GM18873 (cell line): ENCODE results near the gene GID4.
A peak's percentile ranks its signal among the peaks of the same experiment; 100 is the strongest.

Experiments
- ATAC-seq: cut with Tn5 transposase; IDR thresholded peaks from one replicate; pipeline ENCODE4 v1.9.1; 2021; ENCODE audit warnings: mild to moderate bottlenecking, moderate library complexity, moderate number of reproducible peaks; ENCODE audit not compliant: unreplicated experiment, low FRiP score

The GID4 gene

GRCh38 chr17:18041776-18042175 is 2.6 kb downstream of the GID4 start:
- ATAC-seq = no peak

GRCh38 chr17:18042983-18043382 is 3.8 kb downstream of the GID4 start:
- ATAC-seq = no peak

- no peak for ATAC-seq
Observed at GRCh38 chr17:18043491-18043890, 4.3 kb downstream of the GID4 start.

DNA sequence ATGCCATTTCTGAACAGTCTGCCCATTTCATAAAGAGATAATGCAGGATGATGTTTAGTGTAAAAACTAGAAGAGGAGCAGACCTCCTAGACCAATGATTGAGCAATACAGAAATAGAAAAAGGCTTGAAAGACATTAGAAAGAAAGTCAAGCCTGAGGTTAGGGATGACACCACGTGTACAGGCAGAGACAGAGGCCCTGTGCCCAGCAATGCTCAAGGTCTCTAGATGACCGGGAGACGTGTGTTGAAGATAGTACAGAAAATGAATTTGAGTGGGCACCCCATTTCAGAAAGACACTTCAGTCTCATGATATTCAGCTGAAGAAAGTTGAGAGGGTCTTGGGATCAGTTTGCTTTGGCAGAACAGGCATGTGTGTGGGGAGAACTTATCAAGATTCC is 5.4 kb downstream of the GID4 start:
- no peak for ATAC-seq

DNA sequence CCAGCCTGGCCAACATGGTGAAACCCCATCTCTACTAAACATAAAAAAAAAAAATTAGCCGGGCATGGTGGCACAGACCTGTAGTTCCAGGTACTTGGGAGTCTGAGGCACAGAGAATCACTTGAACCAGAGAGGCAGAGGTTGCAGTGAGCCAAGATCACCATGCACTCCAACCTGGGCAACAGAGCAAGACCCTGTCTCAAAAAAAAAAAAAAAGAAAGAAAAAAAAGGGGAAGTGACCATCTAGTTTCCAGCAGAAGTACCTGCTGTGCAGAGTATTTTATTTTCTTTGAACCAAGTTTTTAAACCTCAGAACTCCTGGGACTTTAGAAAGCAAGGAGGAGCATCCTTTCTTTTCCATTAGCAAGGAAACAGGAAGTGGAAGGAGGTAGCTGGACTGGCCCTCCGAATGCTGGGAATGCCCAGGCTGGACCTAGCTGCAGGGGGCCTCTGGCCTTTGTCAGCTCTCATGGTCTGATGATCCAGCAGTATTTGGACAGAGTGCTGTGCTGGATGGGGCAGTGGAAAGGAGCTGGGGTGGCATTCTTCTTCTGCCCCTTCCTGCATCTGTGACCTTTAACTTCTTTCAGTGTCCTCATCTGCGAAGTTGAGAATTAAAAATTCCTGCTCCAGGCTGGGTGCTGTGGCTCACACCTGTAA is 6.6 kb downstream of the GID4 start:
- no peak for ATAC-seq

GRCh38 chr17:18055597-18055996 is 16.4 kb downstream of the GID4 start:
- no peak for ATAC-seq

DNA sequence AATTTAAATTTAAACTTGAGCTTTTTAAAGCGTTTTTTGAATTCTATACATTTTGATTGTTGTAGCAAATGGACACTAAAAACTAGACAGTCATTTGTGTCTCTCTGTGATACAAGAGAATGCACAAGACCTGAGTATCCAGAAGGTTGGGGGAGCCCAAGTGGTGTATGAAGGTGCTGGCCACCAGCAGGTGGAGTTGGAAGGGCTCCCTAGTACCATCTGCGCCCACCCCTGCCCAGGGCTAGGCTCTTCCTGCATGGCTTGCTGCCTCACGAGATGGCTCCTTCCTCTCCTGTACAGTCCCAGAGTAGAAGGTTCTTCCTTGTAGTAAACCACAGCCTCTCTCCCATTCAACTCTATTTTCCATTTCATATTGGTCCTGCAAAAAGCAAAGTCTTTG is 17.0 kb downstream of the GID4 start:
- no peak for ATAC-seq

DNA sequence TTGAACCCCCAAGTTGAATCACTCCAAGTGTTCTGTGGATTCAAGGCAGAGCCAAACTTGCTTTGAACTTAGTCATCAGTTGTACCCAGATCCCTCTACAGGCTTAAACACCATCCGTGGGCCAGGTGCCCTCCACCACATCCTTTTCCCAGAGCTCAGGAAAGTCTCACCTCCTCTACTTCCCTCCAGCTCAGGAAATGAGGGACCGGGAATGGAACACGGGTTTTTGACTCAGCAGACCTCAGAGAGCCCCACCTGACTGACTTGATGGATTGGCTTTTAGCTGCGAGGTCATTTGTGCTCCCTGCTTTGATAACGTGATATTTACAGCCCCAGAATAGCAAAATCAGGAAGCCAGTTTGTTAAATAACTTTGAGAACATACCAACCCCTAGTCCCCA is 20.1 kb downstream of the GID4 start:
- ATAC-seq = no peak

GRCh38 chr17:18064053-18064452 is 24.8 kb downstream of the GID4 start:
- no peak for ATAC-seq

DNA sequence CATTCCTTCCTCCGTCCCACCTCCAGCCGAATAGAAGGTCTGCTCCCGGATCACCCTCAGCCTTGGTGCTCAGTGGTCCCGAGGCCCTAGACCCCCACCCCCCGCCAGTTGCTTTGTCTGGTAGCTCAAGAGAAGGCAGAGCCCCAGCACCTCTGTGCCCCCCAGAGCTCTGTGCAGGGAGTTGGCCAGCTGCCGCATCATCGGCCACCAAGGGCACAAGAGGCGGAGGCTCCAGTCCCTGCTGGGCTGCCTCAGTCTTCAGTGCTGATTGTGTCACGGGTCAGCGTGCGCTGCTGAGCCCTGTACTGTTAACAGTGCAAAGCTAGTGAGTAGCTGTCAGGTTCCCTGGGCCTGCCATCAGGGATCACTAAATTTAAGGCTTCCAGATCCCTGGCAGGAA is 26.3 kb downstream of the GID4 start:
- no peak for ATAC-seq

GRCh38 chr17:18066866-18067265 is 27.7 kb downstream of the GID4 start:
- no peak for ATAC-seq

GRCh38 chr17:18069101-18069500 is 29.9 kb downstream of the GID4 start:
- no peak for ATAC-seq

DNA sequence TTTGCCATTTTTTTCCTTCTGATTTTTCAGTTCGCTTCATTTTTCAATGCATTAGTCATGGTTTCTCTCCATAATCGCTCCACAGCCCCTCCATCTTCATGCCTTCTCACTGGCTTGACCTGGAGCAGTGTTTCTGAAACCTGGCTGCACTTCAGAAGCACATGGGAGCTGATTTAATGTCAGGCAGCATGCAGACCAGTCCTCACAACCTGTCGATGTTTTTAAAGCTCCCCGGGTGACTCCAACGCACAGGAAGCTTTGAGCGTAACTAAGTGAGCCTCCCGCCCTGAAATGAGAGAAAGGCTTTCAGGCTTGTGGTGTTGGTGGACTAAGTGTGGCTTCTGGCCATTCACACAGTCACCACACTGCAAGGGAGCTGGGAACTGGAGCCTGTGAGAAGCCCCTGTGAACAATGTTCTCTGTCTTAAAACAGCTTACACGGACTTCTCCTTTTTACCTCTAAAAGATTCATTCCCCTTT is 31.7 kb downstream of the GID4 start:
- no peak for ATAC-seq

GRCh38 chr17:18071751-18072150 is 32.5 kb downstream of the GID4 start:
- no peak for ATAC-seq

DNA sequence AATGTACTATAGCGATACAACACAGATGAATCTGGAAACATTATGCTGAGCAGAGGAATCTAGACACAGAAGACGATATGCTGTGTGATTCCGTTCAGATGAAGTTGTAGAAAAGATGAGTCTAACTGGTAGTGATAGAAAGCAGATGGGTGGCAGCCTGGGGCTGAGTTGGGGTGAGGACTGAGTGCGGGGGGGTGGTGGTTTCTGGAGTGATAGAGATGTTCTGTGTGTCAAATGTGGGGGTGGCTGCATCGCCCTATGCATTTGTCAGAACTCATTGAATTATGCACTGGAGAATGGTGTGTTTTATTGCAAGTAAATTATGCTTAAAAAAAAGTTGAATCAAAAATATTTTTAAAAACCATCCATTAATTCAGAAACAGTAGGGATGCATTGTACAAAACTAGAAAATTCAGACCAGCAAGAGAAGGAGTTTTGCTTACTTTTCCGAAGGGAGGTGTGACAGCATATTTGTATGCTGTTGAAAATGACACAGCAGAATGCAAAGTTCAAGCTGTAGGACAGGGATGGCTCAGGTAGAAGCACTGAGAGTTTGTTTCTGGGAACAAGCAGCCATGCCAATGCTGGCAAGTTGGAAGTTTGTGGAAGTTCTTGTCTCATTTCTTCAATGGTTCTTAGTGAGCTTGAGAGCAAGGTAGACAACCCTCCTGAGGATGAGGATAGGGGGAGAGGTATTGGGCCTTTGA is 35.5 kb downstream of the GID4 start:
- ATAC-seq = no peak

GRCh38 chr17:18076936-18077335 is 37.7 kb downstream of the GID4 start:
- no peak for ATAC-seq

DNA sequence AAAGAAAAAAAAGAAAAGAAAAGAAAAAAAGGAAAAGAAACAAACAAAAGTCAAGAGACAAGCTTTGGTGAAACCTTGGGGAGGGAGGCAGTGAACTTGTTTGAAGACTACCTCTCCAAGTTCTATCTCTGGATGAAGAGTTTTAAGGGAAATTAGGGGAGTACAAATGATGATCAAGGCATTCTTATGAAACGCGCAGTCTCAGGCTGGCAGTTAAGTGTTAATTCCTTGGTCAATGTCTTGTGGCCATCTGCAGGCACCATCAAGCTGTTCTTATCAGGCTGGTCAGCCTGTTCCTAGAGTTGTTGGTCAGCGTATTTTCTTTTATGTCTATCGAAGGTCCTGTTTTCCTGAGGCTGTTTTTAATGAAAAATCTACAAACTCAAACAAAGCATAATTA is 40.3 kb downstream of the GID4 start:
- no peak for ATAC-seq

- no peak for ATAC-seq
Observed at GRCh38 chr17:18084256-18084655, 45.0 kb downstream of the GID4 start.

- peak; percentile 69 for ATAC-seq
Observed at GRCh38 chr17:18087610-18088491, 48.6 kb downstream of the GID4 start, which contains the start of gene DRG2. Gene DRG2, plus strand, starts transcription at chr17:18087948. Its CDS starts 76 bp downstream, at chr17:18088024.

GRCh38 chr17:18089613-18090012 is 50.4 kb downstream of the GID4 start:
- ATAC-seq = no peak
